ENCODE data around the gene TTLL5. TPM values are rescaled to one million over a fixed set of nuclear protein-coding genes. Genes with fewer than 3 reads are reported as not detected.
A peak's percentile ranks its signal among the peaks of the same experiment; 100 is the strongest.
"Not testable (repeated sequence)": the region's sequence is repeated elsewhere in the genome, so short reads cannot be mapped to it uniquely, and the experiment has no call there.

The TTLL5 gene
- polyA plus RNA-seq, 4 donors = 4.6 to 14.8 (median 8.5) TPM

DNA sequence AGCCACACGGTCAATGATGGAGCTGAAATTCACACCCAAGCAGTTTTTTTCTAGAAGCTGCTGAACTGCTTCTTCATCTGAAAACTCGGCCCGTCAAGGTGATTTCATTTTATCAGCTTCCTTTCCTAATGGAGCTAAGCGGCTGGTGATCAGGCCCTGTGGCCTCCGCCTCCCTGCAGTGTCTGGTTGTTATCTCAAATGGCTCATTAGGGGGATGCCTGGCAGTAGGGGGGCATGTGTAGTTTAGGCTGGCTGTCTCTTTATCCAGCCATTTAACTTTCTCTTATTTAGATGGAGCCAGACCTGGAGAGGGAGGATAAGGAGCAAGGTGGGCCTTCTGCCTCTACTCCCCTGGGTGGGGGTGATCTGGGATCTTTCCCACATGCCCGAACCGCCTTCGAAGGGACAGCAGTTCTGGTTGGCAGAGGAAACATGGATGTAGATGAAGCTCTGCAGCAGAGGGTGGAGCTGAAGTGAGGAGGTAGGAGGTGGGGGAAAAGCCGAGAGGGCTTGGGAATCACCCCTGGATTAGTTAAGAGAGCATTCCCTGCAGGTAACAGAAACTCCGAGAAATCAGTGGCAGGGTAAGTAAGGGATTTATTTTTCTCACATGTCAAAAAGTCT lies 256.4 kb downstream of the TTLL5 start:
- no peak for DNase-seq
- Histone ChIP-seq H3K36me3 (ENCODE audit: control insufficient read depth in 3 of 3, insufficient read depth in 2 of 3, low read depth in 1 of 3, low read length in 3 of 3) (peaks cover 0 to 4% (median 0%) of the 10 kb centered on the region in 3 donors), H3K9me3 (ENCODE audit: control insufficient read depth in 2 of 2, insufficient read depth in 1 of 2, low read depth in 1 of 2, low read length in 1 of 2) (no peaks in the 10 kb centered on the region), H3K4me3 (ENCODE audit: low read depth in 1 of 3, low read length in 3 of 3) (no peak overlapping the region), H3K27ac (ENCODE audit: low read depth in 1 of 3, low read length in 2 of 3) (no peak overlapping the region), H3K27me3 (ENCODE audit: control insufficient read depth in 3 of 3, insufficient read depth in 3 of 3, low read length in 3 of 3) (no peaks in the 10 kb centered on the region), H3K4me1 (ENCODE audit: control insufficient read depth in 3 of 3, insufficient read depth in 2 of 3, low read depth in 1 of 3, low read length in 2 of 3) (peaks cover 0 to 11% (median 0%) of the 10 kb centered on the region in 3 donors)
- WGBS, 3 donors = 84 to 95% (median 91%) methylated on average over 10 of the region's 10 CpGs
- no peak for FAIRE-seq

GRCh38 chr14:75917946-75918335 lies 256.9 kb downstream of the TTLL5 start:
- Histone ChIP-seq H3K9me3 (ENCODE audit: control insufficient read depth in 2 of 2, insufficient read depth in 1 of 2, low read depth in 1 of 2, low read length in 1 of 2) (no peaks in the 10 kb centered on the region), H3K36me3 (ENCODE audit: control insufficient read depth in 3 of 3, insufficient read depth in 2 of 3, low read depth in 1 of 3, low read length in 3 of 3) (peaks cover 0 to 4% (median 0%) of the 10 kb centered on the region in 3 donors), H3K4me1 (ENCODE audit: control insufficient read depth in 3 of 3, insufficient read depth in 2 of 3, low read depth in 1 of 3, low read length in 2 of 3) (peaks cover 0 to 6% (median 0%) of the 10 kb centered on the region in 3 donors), H3K27ac (ENCODE audit: low read depth in 1 of 3, low read length in 2 of 3) (no peak overlapping the region), H3K27me3 (ENCODE audit: control insufficient read depth in 3 of 3, insufficient read depth in 3 of 3, low read length in 3 of 3) (no peaks in the 10 kb centered on the region), H3K4me3 (ENCODE audit: low read depth in 1 of 3, low read length in 3 of 3) (no peak overlapping the region)
- 64 to 93% (median 89%) methylated on average over 1 of the region's 1 CpG for WGBS, 3 donors
- DNase-seq (no peak), FAIRE-seq (no peak)

GRCh38 chr14:75920421-75920820 lies 259.4 kb downstream of the TTLL5 start:
- WGBS, 3 donors = 84 to 97% (median 95%) methylated on average over 4 of the region's 4 CpGs
- DNase-seq; FAIRE-seq; H3K27ac ChIP-seq (ENCODE audit: low read depth in 1 of 3, low read length in 2 of 3); H3K27me3 ChIP-seq (ENCODE audit: control insufficient read depth in 3 of 3, insufficient read depth in 3 of 3, low read length in 3 of 3); H3K4me3 ChIP-seq (ENCODE audit: low read depth in 1 of 3, low read length in 3 of 3); H3K36me3 ChIP-seq (ENCODE audit: control insufficient read depth in 3 of 3, insufficient read depth in 2 of 3, low read depth in 1 of 3, low read length in 3 of 3); H3K4me1 ChIP-seq (ENCODE audit: control insufficient read depth in 3 of 3, insufficient read depth in 2 of 3, low read depth in 1 of 3, low read length in 2 of 3); H3K9me3 ChIP-seq (ENCODE audit: control insufficient read depth in 2 of 2, insufficient read depth in 1 of 2, low read depth in 1 of 2, low read length in 1 of 2): not testable (repeated sequence)

DNA sequence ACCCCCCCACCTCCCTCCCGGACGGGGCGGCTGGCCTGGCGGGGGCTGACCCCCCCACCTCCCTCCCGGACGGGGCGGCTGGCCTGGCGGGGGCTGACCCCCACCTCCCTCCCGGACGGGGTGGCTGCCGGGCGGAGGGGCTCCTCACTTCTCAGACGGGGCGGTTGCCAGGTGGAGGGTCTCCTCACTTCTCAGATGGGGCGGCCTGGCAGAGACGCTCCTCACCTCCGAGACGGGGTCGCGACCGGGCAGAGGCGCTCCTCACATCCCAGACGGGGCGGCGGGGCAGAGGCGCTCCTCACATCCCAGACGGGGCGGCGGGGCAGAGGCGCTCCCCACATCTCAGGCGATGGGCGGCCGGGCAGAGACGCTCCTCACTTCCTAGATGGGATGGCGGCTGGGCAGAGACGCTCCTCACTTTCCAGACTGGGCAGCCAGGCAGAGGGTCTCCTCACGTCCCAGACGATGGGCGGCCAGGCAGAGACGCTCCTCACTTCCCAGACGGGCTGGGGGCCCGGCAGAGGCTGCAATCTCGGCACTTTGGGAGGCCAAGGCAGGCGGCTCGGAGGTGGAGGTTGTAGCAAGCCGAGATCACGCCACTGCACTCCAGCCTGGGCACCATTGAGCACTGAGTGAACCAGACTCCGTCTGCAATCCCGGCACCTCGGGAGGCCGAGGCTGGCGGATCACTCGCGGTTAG lies 264.2 kb downstream of the TTLL5 start:
- H3K4me1 ChIP-seq (ENCODE audit: control insufficient read depth in 3 of 3, insufficient read depth in 2 of 3, low read depth in 1 of 3, low read length in 2 of 3); DNase-seq; H3K27me3 ChIP-seq (ENCODE audit: control insufficient read depth in 3 of 3, insufficient read depth in 3 of 3, low read length in 3 of 3); H3K36me3 ChIP-seq (ENCODE audit: control insufficient read depth in 3 of 3, insufficient read depth in 2 of 3, low read depth in 1 of 3, low read length in 3 of 3); H3K4me3 ChIP-seq (ENCODE audit: low read depth in 1 of 3, low read length in 3 of 3); FAIRE-seq; H3K27ac ChIP-seq (ENCODE audit: low read depth in 1 of 3, low read length in 2 of 3); H3K9me3 ChIP-seq (ENCODE audit: control insufficient read depth in 2 of 2, insufficient read depth in 1 of 2, low read depth in 1 of 2, low read length in 1 of 2): not testable (repeated sequence)
- 93 to 98% (median 97%) methylated on average over 21 to 54 of the region's 54 CpGs for WGBS, 3 donors

GRCh38 chr14:75926431-75927115 lies 265.5 kb downstream of the TTLL5 start:
- DNase-seq (no peak), FAIRE-seq (no peak)
- Histone ChIP-seq H3K4me3 (ENCODE audit: low read depth in 1 of 3, low read length in 3 of 3) (no peak overlapping the region), H3K36me3 (ENCODE audit: control insufficient read depth in 3 of 3, insufficient read depth in 2 of 3, low read depth in 1 of 3, low read length in 3 of 3) (no peaks in the 10 kb centered on the region), H3K4me1 (ENCODE audit: control insufficient read depth in 3 of 3, insufficient read depth in 2 of 3, low read depth in 1 of 3, low read length in 2 of 3) (no peaks in the 10 kb centered on the region), H3K9me3 (ENCODE audit: control insufficient read depth in 2 of 2, insufficient read depth in 1 of 2, low read depth in 1 of 2, low read length in 1 of 2) (no peaks in the 10 kb centered on the region), H3K27ac (ENCODE audit: low read depth in 1 of 3, low read length in 2 of 3) (no peak overlapping the region), H3K27me3 (ENCODE audit: control insufficient read depth in 3 of 3, insufficient read depth in 3 of 3, low read length in 3 of 3) (no peaks in the 10 kb centered on the region)
- WGBS, 3 donors = 88 to 97% (median 97%) methylated on average over 4 of the region's 4 CpGs

- no peak overlapping the region for H3K4me3 ChIP-seq (ENCODE audit: low read depth in 1 of 3, low read length in 3 of 3)
- DNase-seq (no peak), FAIRE-seq (no peak)
- no peaks in the 10 kb centered on the region for H3K9me3 ChIP-seq (ENCODE audit: control insufficient read depth in 2 of 2, insufficient read depth in 1 of 2, low read depth in 1 of 2, low read length in 1 of 2)
- no peaks in the 10 kb centered on the region for H3K4me1 ChIP-seq (ENCODE audit: control insufficient read depth in 3 of 3, insufficient read depth in 2 of 3, low read depth in 1 of 3, low read length in 2 of 3)
- no peaks in the 10 kb centered on the region for H3K36me3 ChIP-seq (ENCODE audit: control insufficient read depth in 3 of 3, insufficient read depth in 2 of 3, low read depth in 1 of 3, low read length in 3 of 3)
- H3K27ac ChIP-seq (ENCODE audit: low read depth in 1 of 3, low read length in 2 of 3) = no peak overlapping the region
- 78 to 81% (median 78%) methylated on average over 6 of the region's 6 CpGs for WGBS, 3 donors
- no peaks in the 10 kb centered on the region for H3K27me3 ChIP-seq (ENCODE audit: control insufficient read depth in 3 of 3, insufficient read depth in 3 of 3, low read length in 3 of 3)
Observed at GRCh38 chr14:75927564-75928087, 266.6 kb downstream of the TTLL5 start.

DNA sequence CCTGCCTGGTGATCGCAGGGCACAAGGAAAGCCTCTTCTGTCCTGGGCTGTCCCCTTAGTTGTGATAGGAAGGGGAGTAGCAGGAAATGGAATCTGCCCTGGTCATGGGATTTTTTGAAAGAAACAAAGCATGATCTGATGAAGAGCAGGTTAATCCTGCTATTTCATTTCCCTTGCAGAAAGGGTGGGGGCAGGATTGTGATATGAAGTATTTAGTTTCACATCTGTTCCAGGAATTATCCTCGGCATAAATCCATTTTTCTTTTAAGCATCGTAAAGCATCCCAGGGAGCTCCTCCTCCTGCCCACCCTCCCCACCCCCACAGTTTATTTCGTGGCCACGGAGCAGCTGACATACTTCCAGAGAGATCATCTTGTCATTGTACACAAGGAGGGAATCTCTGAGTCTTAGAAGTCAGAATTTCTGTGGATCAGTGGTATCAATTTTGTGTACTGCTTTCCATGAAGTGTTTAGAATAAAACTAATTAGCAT lies 267.7 kb downstream of the TTLL5 start:
- Histone ChIP-seq H3K9me3 (ENCODE audit: control insufficient read depth in 2 of 2, insufficient read depth in 1 of 2, low read depth in 1 of 2, low read length in 1 of 2) (no peaks in the 10 kb centered on the region), H3K4me3 (ENCODE audit: low read depth in 1 of 3, low read length in 3 of 3) (no peak overlapping the region), H3K27ac (ENCODE audit: low read depth in 1 of 3, low read length in 2 of 3) (peak overlapping the region in 1 of 3 donors; percentile 5), H3K27me3 (ENCODE audit: control insufficient read depth in 3 of 3, insufficient read depth in 3 of 3, low read length in 3 of 3) (no peaks in the 10 kb centered on the region), H3K36me3 (ENCODE audit: control insufficient read depth in 3 of 3, insufficient read depth in 2 of 3, low read depth in 1 of 3, low read length in 3 of 3) (no peaks in the 10 kb centered on the region), H3K4me1 (ENCODE audit: control insufficient read depth in 3 of 3, insufficient read depth in 2 of 3, low read depth in 1 of 3, low read length in 2 of 3) (no peaks in the 10 kb centered on the region)
- FAIRE-seq = no peak
- WGBS, 3 donors = 58 to 78% (median 75%) methylated on average over 5 of the region's 5 CpGs
- DNase-seq = peak in 1 of 2 donors; percentile 30

- H3K9me3 ChIP-seq (ENCODE audit: control insufficient read depth in 2 of 2, insufficient read depth in 1 of 2, low read depth in 1 of 2, low read length in 1 of 2) = no peaks in the 10 kb centered on the region
- DNase-seq = no peak
- FAIRE-seq = no peak
- no peaks in the 10 kb centered on the region for H3K36me3 ChIP-seq (ENCODE audit: control insufficient read depth in 3 of 3, insufficient read depth in 2 of 3, low read depth in 1 of 3, low read length in 3 of 3)
- 50 to 75% (median 52%) methylated on average over 2 of the region's 2 CpGs for WGBS, 3 donors
- no peak overlapping the region for H3K27ac ChIP-seq (ENCODE audit: low read depth in 1 of 3, low read length in 2 of 3)
- no peak overlapping the region for H3K4me3 ChIP-seq (ENCODE audit: low read depth in 1 of 3, low read length in 3 of 3)
- H3K4me1 ChIP-seq (ENCODE audit: control insufficient read depth in 3 of 3, insufficient read depth in 2 of 3, low read depth in 1 of 3, low read length in 2 of 3) = no peaks in the 10 kb centered on the region
- H3K27me3 ChIP-seq (ENCODE audit: control insufficient read depth in 3 of 3, insufficient read depth in 3 of 3, low read length in 3 of 3) = no peaks in the 10 kb centered on the region
Observed at GRCh38 chr14:75933712-75934296, 272.8 kb downstream of the TTLL5 start.
